Measurements from ENCODE around the gene PRKN. TPM values are rescaled to one million over a fixed set of nuclear protein-coding genes. Genes with fewer than 3 reads are reported as not detected.

The PRKN gene
- polyA plus RNA-seq, 1 experiment: 0.71 TPM

GRCh38 chr6:162526960-162527359 lies 200.6 kb downstream of the PRKN start:
- ChIA-PET CTCF (interaction anchor here (0.6 kb wide), 1 partner anchor 908 kb away, joined by 4 read pairs; no protein-coding TSS in a partner anchor), POLR2A (no interaction called here)
- TF ChIP-seq CTCF (IDR thresholded peaks at IDR 0.05; ENCODE audit: insufficient read depth, low read depth, low read length): no peak
- H3K27me3 ChIP-seq (ENCODE audit: control insufficient read depth, insufficient read depth, low read length): no peaks in the 10 kb centered on the region
- no peak overlapping the region for H3K4me3 ChIP-seq (ENCODE audit: low read depth, low read length)
- H3K36me3 ChIP-seq (ENCODE audit: control insufficient read depth, insufficient read depth, low read length): no peaks in the 10 kb centered on the region
- no peak for DNase-seq (ENCODE audit: low read depth)

GRCh38 chr6:162525181-162525580 lies 202.4 kb downstream of the PRKN start:
- ChIA-PET POLR2A (no interaction called here), CTCF (no interaction called here)
- Histone ChIP-seq H3K27me3 (ENCODE audit: control insufficient read depth, insufficient read depth, low read length) (no peaks in the 10 kb centered on the region), H3K36me3 (ENCODE audit: control insufficient read depth, insufficient read depth, low read length) (no peaks in the 10 kb centered on the region), H3K4me3 (ENCODE audit: low read depth, low read length) (no peak overlapping the region)
- TF ChIP-seq CTCF (IDR thresholded peaks at IDR 0.05; ENCODE audit: insufficient read depth, low read depth, low read length): no peak
- DNase-seq (ENCODE audit: low read depth): no peak

- no peaks in the 10 kb centered on the region for H3K27me3 ChIP-seq (ENCODE audit: control insufficient read depth, insufficient read depth, low read length)
- ChIA-PET POLR2A (no interaction called here), CTCF (no interaction called here)
- DNase-seq (ENCODE audit: low read depth): no peak
- no peaks in the 10 kb centered on the region for H3K36me3 ChIP-seq (ENCODE audit: control insufficient read depth, insufficient read depth, low read length)
- TF ChIP-seq CTCF (IDR thresholded peaks at IDR 0.05; ENCODE audit: insufficient read depth, low read depth, low read length): no peak
- no peak overlapping the region for H3K4me3 ChIP-seq (ENCODE audit: low read depth, low read length)
These were observed 214.8 kb downstream of the PRKN start for GRCh38 chr6:162512744-162513143.

- no peak for DNase-seq (ENCODE audit: low read depth)
- Histone ChIP-seq H3K4me3 (ENCODE audit: low read depth, low read length) (no peak overlapping the region), H3K27me3 (ENCODE audit: control insufficient read depth, insufficient read depth, low read length) (no peaks in the 10 kb centered on the region), H3K36me3 (ENCODE audit: control insufficient read depth, insufficient read depth, low read length) (no peaks in the 10 kb centered on the region)
- POLR2A ChIA-PET: no interaction called here
- CTCF ChIA-PET: no interaction called here
- TF ChIP-seq CTCF (IDR thresholded peaks at IDR 0.05; ENCODE audit: insufficient read depth, low read depth, low read length): no peak
These were observed 230.2 kb downstream of the PRKN start for GRCh38 chr6:162497389-162497788.

GRCh38 chr6:162493917-162494316 lies 233.6 kb downstream of the PRKN start:
- ChIA-PET POLR2A (no interaction called here), CTCF (no interaction called here)
- no peak for DNase-seq (ENCODE audit: low read depth)

More at GRCh38 chr6:162493917-162494316, 233.6 kb downstream of the PRKN start:
- no peaks in the 10 kb centered on the region for H3K27me3 ChIP-seq (ENCODE audit: control insufficient read depth, insufficient read depth, low read length)
- no peaks in the 10 kb centered on the region for H3K36me3 ChIP-seq (ENCODE audit: control insufficient read depth, insufficient read depth, low read length)
- H3K4me3 ChIP-seq (ENCODE audit: low read depth, low read length): no peak overlapping the region
- TF ChIP-seq CTCF (IDR thresholded peaks at IDR 0.05; ENCODE audit: insufficient read depth, low read depth, low read length): no peak
